Measurements from ENCODE around the gene NUCKS1.
A peak's percentile ranks its signal among the peaks of the same experiment; 100 is the strongest.
"Not testable (repeated sequence)": the region's sequence is repeated elsewhere in the genome, so short reads cannot be mapped to it uniquely, and the experiment has no call there.

The NUCKS1 gene

DNA sequence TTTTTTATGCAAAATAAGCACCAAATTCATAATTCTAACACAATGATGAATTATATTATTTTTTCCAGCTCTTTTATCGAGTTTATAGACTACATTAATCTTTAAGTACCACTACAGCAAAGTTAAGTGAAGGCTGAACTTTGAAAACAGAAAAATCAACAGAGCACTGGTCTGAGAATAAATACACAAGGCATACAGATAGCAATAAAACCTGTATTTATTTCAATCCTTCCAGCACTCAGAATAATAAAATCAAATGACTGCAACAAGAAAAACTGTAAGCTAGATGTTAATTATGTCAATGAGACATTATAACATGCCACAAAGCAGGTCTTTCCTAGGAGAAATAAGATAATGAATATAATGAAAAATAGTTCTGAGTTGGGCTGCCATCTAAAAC lies 24.5 kb downstream of the NUCKS1 start:
- Mint-ChIP-seq H3K36me3 (peaks cover 14% of the 10 kb centered on the region), H3K9me3 (ENCODE audit: low read depth) (no peaks in the 10 kb centered on the region), H3K4me3 (no peak overlapping the region), H3K27me3 (no peaks in the 10 kb centered on the region), H3K4me1 (ENCODE audit: low read depth) (peaks cover 27% of the 10 kb centered on the region), H3K27ac (no peak overlapping the region)

DNA sequence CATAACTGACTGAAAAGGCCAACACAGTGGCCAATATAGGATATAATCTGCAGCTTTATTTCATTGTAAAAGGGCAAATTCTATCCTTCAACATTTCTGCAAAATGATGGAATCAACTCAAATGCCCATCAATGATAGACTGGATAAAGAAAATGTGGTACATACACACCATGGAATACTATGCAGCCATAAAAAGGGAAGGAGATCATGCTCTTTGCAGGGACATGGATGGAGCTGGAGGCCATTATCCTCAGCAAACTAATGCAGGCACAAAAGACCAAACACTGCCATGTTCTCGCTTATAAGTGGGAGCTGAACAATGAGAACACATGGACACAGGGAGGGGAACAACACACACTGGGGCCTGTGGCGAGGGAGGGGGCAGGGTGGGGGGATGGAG lies 29.2 kb downstream of the NUCKS1 start:
- not testable (repeated sequence) for H3K27ac Mint-ChIP-seq; H3K4me3 Mint-ChIP-seq; H3K9me3 Mint-ChIP-seq (ENCODE audit: low read depth); H3K27me3 Mint-ChIP-seq
- Mint-ChIP-seq H3K36me3 (peaks cover 13% of the 10 kb centered on the region), H3K4me1 (ENCODE audit: low read depth) (peaks cover 24% of the 10 kb centered on the region)

DNA sequence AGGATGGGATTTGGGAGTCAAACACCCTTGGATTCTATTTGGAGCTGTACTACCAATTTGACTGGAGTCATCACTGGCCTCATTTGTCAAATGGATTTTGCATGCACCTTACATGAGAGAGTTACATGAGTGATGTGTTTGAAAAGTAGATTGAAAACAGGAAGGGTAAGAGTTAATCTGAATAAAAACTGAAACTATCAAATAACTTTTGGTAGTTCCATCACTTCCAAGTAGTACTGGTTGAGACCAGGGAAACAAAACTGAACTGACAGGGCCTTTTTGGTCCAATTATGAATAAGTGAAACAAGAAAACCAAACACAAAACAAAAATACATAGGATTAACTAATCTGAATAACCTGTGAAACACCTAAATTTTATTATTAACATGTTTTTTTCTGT lies 30.2 kb downstream of the NUCKS1 start:
- H3K27me3 Mint-ChIP-seq = no peaks in the 10 kb centered on the region
- H3K4me1 Mint-ChIP-seq (ENCODE audit: low read depth) = peaks cover 21% of the 10 kb centered on the region
- no peaks in the 10 kb centered on the region for H3K9me3 Mint-ChIP-seq (ENCODE audit: low read depth)
- H3K4me3 Mint-ChIP-seq = peak overlapping the region; percentile 21
- H3K36me3 Mint-ChIP-seq = peaks cover 19% of the 10 kb centered on the region
- H3K27ac Mint-ChIP-seq = peak overlapping the region; percentile 61

DNA sequence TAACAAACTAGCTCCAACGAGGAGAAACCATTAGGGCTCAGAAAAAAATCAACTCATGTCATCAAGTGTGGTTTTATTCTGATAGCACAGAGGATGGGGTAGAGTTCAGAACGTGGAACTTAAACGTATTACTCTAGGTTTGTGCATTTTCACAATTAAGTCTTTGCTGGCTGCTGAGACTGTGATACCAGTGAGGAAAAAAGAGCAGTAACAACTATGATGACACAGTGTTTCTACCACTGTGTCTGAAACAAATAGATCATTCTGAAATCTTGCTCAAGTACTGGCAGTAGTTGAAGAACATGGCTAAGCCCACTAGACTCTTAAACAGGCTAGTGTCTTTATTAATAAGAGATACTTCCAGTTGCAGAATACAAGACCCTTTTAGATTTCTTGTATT lies 31.0 kb downstream of the NUCKS1 start:
- Mint-ChIP-seq H3K4me3 (no peak overlapping the region), H3K4me1 (ENCODE audit: low read depth) (peaks cover 19% of the 10 kb centered on the region), H3K36me3 (peaks cover 19% of the 10 kb centered on the region), H3K27ac (no peak overlapping the region), H3K27me3 (no peaks in the 10 kb centered on the region), H3K9me3 (ENCODE audit: low read depth) (no peaks in the 10 kb centered on the region)

DNA sequence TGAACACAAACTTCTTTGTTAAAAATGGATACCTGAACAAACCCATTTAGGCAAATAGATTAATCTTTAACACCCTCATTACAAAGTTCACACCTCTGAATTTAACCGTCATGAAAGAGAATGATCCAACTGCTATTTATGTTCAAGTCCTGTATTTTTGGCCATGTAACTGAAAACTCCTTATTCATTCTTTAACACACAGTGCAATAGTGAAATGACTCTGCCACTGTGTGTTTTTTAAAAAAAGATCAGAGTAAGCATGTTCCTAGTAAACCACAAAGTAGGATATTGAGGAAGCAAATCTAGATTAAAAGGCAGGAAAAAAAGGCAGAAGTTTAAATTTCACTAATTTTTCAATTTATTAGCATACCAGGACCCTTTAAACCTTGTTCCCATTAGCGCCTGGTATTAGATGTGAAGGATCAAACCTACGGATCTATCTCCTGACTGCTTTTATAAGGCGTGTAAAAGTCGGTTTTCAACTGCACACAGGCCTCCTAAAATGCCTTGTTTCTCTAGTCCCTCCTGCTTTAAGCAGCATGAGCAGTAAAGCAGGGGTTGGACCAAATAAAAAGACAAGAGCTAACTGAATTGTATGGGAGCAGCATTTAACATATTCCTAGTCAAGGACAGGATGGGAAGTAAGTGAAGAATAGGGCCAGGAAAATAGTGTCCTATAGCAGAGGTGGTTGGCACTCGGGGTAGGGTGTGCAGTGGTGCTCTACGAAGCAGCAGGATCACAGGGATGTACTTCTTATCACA lies 33.4 kb downstream of the NUCKS1 start:
- Mint-ChIP-seq H3K9me3 (ENCODE audit: low read depth) (no peaks in the 10 kb centered on the region), H3K4me1 (ENCODE audit: low read depth) (peaks cover 21% of the 10 kb centered on the region), H3K36me3 (peaks cover 14% of the 10 kb centered on the region), H3K27ac (peak overlapping the region; percentile 30), H3K27me3 (no peaks in the 10 kb centered on the region), H3K4me3 (no peak overlapping the region)

DNA sequence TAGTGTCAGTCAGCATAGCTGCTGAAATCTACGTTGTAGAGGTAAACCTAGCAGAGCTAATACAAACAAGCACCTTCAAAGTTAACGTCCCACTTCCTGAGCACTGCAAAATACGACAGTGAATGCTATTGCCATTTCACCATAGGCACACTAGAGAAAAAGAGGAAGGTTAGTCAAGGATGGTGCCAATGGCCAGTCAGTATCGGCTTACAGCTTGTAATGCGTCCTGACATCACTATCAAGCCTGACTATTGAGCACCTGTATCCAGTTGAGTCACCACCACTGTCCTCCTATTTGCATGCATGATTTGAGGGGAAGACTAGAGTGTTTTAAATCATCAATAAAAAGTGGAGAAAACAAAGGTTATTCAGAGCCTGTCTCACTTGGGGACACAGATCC lies 34.4 kb downstream of the NUCKS1 start:
- Mint-ChIP-seq H3K9me3 (ENCODE audit: low read depth) (no peaks in the 10 kb centered on the region), H3K36me3 (peaks cover 11% of the 10 kb centered on the region), H3K4me3 (no peak overlapping the region), H3K27ac (peak overlapping the region; percentile 46), H3K27me3 (no peaks in the 10 kb centered on the region), H3K4me1 (ENCODE audit: low read depth) (peaks cover 30% of the 10 kb centered on the region)

DNA sequence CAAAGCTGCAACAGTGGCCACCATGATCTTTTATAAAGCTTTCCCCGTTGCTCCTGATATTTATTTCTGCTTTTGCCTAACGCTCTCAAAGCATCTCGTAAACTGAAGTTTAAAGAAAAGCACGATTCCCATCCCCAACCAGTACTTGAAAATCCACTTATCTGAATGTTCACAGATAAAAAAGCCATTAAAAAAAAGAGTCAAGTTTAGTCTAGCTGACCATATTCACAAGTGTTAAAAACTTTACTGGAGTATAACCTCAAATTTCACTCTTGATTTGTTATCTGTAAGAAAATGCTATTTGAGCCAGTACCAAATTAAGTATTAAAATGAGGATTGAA lies 35.1 kb downstream of the NUCKS1 start:
- peaks cover 26% of the 10 kb centered on the region for H3K4me1 Mint-ChIP-seq (ENCODE audit: low read depth)
- no peaks in the 10 kb centered on the region for H3K9me3 Mint-ChIP-seq (ENCODE audit: low read depth)
- peaks cover 9% of the 10 kb centered on the region for H3K36me3 Mint-ChIP-seq
- H3K27ac Mint-ChIP-seq = peak overlapping the region; percentile 46
- H3K27me3 Mint-ChIP-seq = no peaks in the 10 kb centered on the region
- H3K4me3 Mint-ChIP-seq = no peak overlapping the region

DNA sequence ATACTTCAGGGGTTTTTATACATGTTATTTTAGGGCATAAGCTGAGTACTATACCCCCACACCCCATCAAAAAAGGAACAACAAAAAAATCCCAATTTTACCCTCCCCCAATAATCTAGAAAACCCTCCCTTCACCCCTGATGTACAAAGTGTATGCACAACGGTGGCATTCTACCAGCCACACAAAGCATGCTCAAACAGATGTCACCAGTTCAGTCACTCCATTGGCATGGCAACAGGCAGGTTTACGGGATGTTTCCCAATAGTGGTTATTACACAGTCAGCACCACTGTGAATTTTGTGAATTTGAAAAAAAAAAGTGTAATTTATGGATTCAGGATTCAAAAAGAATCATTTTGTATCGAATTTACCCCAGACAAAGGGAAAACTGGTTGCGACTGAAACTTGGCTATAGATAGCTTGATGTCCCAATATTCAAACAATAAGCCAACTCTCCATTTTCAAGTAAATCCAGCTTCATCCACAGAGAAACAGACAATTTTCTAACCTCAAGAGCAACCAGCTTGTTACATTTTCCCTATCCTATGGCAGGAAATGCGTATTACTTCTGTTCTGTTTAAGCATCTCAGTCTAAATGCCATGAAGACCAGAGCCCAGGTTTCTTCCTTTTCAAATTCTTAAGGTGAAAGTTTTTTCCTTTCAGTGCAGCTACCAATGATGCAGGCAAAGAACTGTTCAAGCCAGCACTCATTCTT lies 35.6 kb downstream of the NUCKS1 start:
- Mint-ChIP-seq H3K4me3 (no peak overlapping the region), H3K4me1 (ENCODE audit: low read depth) (peaks cover 21% of the 10 kb centered on the region), H3K27me3 (no peaks in the 10 kb centered on the region), H3K9me3 (ENCODE audit: low read depth) (no peaks in the 10 kb centered on the region), H3K36me3 (peaks cover 6% of the 10 kb centered on the region), H3K27ac (peak overlapping the region; percentile 72)

DNA sequence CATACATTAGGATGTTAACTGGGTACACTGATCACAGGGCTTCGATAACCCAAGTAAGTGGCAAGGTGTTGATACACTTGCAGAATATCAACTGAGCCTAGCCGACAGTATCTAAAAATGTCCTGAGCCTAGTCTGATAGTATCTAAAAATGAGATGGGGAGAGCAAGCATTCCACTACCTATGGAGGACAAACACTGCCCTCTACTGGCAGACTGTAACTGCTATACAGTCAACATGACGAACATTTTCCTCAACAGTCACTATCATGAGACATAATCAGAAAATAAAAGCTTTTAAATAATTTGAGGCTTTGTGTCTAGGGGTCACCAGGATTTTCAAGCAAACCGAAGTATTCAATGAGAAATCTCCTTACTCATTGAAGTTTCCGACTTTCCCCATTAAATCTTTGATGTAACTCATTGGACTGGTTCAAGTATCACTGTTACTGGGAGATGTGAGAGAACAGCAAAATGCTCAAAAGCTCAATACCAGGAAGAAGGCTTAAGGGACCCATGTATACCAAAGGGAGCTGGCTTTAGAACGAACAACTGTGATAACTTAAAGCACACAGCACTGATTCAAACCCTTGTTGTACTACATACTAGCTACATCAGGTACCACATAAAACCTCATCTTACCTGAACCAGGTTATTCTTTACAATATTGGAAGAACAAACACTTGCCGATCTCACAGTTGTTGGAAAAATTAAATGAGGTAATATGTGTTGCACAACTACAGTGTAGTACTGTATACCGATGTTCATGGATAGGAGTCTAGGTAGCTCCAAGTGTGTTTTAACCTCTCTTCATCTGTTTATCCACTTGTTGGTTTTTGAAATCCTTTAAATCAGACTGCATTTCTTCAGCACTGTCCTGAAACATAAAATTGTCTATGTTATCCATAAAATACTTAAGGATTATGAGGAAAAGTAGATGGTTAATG lies 38.6 kb downstream of the NUCKS1 start:
- Mint-ChIP-seq H3K4me3 (no peak overlapping the region), H3K36me3 (peaks cover 7% of the 10 kb centered on the region), H3K4me1 (ENCODE audit: low read depth) (peaks cover 20% of the 10 kb centered on the region), H3K9me3 (ENCODE audit: low read depth) (no peaks in the 10 kb centered on the region), H3K27ac (peak overlapping the region; percentile 55), H3K27me3 (no peaks in the 10 kb centered on the region)

DNA sequence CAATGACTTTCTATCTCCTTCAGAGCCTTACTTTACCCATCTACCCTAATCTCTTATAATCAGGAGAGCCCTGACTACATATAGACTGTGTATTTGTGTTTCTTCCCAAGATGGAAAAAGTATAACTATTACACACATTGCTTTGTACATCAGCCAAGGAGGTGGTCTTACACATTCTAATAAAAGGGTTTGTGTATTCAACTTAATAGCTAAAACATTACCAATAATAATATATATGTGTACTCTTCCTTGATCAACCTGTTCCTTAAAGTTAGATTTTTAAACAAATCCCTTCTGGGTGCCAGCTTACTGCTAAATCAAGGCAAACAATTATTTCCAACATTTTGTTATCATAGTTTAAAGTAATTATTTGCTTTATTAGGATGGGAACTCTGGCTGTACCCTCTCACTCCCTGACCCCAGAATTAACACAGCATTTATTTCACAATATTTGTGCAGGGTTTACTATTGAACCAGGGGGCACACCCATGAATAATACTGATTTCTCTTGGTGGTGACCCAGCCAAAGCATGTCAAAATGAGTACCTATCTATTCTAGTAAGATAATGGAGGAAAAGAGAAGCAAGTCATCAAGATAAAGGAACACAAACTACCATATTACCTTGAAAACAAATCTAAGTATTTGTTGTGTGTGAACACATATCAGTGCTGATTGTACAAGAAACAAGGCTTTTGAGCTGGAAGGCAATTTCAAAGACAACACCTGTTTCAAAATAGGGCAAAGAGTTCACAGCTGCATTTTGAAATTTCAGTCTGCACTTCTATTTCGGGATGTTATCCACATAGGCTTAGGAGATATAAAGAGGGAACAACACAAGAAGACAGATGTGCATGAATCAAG lies 39.5 kb downstream of the NUCKS1 start:
- H3K36me3 Mint-ChIP-seq = peaks cover 4% of the 10 kb centered on the region
- no peak overlapping the region for H3K27ac Mint-ChIP-seq
- H3K4me1 Mint-ChIP-seq (ENCODE audit: low read depth) = peaks cover 20% of the 10 kb centered on the region
- no peak overlapping the region for H3K4me3 Mint-ChIP-seq
- H3K9me3 Mint-ChIP-seq (ENCODE audit: low read depth) = no peaks in the 10 kb centered on the region
- no peaks in the 10 kb centered on the region for H3K27me3 Mint-ChIP-seq

DNA sequence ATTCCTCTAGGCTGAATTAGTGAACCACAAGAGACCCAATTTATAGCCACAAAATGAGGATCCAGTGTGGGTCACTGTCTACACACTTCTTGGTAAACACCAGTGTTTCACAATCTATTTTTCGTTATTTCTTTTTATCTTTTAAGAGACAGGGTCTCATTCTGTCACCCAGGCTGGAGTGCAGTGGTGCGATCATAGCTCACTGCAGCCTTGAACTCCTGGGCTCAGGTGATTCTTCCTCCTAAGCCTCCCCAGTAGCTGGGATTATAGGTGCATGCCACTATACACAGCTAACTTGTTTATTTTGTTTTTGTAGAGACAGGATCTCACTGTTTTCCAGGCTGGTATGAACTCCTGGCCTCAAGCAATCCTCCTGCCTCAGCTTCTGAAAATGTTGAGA lies 40.3 kb downstream of the NUCKS1 start:
- Mint-ChIP-seq H3K36me3 (peaks cover 2% of the 10 kb centered on the region), H3K27me3 (no peaks in the 10 kb centered on the region), H3K27ac (no peak overlapping the region), H3K4me3 (no peak overlapping the region), H3K9me3 (ENCODE audit: low read depth) (no peaks in the 10 kb centered on the region), H3K4me1 (ENCODE audit: low read depth) (peaks cover 22% of the 10 kb centered on the region)

DNA sequence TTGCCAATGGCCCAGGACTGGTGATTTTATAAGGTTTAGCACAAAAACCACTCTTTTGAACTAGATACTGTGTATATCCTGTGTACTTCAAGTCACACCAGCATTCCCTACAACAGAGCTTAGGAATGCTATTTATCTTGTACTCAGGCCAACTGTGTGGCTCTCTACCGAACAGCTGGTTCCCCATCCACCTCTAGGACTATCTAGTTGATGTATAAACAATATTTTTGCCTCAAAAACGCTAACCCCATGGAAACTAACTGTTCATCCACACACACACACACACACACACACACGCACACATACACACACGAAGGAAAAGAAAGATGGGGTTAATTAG lies 41.0 kb downstream of the NUCKS1 start:
- Mint-ChIP-seq H3K27me3 (no peaks in the 10 kb centered on the region), H3K27ac (no peak overlapping the region), H3K9me3 (ENCODE audit: low read depth) (no peaks in the 10 kb centered on the region), H3K36me3 (peaks cover 2% of the 10 kb centered on the region), H3K4me3 (no peak overlapping the region), H3K4me1 (ENCODE audit: low read depth) (peaks cover 21% of the 10 kb centered on the region)

DNA sequence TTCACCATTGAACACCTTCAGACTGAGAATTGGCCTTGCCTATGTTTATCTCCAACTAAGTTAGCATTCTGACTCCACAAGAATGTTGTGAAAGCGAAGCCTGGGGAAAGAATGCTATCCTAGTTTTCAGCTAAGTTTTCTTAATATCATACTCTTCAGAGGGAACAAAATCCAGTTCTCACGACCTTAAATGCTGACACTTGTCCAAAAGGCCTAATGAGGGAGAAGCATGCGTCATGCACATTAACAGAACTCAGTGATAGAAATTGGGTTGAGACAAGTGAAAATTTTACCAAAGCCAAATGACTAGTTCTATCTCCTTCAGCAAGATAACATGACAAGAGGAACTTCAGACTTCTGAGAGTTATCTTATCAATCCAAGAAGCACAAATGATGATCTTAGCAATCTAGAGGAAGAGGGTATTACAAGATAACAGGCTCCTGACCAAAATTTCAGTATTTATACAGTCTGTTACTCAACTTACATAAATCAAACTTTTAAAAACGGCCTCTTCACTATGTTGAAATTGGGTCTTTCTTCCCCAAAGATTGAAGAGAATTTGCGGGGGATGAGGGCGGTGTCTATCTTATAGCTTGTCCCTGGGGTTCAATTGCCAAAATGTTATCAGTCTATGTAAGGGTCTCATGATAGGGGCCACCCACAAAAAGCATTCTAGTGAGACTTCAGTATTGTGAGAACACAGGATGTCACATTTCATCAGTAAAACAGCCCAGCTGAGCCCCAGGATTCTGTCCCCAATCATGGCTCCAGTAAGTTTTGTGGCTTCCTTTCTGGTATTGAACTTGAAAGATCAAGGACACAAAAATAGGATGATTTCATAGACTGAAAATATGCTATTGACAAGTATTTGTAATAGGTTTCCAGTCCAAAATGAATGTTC lies 43.1 kb downstream of the NUCKS1 start:
- no peaks in the 10 kb centered on the region for H3K9me3 Mint-ChIP-seq (ENCODE audit: low read depth)
- no peaks in the 10 kb centered on the region for H3K27me3 Mint-ChIP-seq
- H3K36me3 Mint-ChIP-seq = peaks cover 5% of the 10 kb centered on the region

DNA sequence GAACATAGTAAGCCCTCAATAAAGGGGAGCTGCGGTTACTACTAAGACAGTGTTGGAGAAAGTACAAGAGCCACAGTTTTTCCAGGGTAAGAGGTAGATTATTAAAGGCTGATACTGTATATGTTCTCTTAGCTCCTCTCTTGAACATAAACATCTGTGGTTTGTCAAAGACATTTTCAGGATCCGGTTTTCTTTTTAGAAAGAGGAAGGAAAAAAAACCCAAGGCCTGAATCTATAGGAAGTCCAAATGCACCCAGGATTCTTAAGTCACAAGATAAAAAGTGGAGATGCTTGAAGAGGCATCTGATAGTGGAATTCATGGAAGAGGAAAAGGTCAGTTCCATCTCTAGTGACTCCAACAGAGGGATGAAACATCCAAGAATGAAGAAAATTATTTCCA lies 45.1 kb downstream of the NUCKS1 start:
- Mint-ChIP-seq H3K36me3 (peaks cover 5% of the 10 kb centered on the region), H3K4me3 (no peak overlapping the region), H3K27ac (no peak overlapping the region), H3K27me3 (no peaks in the 10 kb centered on the region), H3K4me1 (ENCODE audit: low read depth) (peaks cover 10% of the 10 kb centered on the region), H3K9me3 (ENCODE audit: low read depth) (no peaks in the 10 kb centered on the region)

More for the DNA sequence above, 43.1 kb downstream of the NUCKS1 start:
- Mint-ChIP-seq H3K27ac (no peak overlapping the region), H3K4me1 (ENCODE audit: low read depth) (peaks cover 19% of the 10 kb centered on the region), H3K4me3 (no peak overlapping the region)
